HepG2 (cell line): ENCODE data around the gene NDUFS5. TPM values are rescaled to one million over a fixed set of nuclear protein-coding genes. Genes with fewer than 3 reads are reported as not detected.

Source experiments
- BCL6 ChIP-seq: IDR thresholded peaks from 2 replicates; pipeline ENCODE4 v1.6.1; 2016; ENCODE audit warnings: missing genetic modification reagents, missing compliant biosample characterization
- CREB1 ChIP-seq, 2 experiments: fragments of 450-650 bp in 1 of 2; IDR thresholded peaks; 2 replicates each; pipeline ENCODE4 v1.6.1; 2016 to 2017; ENCODE audit warnings: control low read depth in 1 of 2, mild to moderate bottlenecking in 1 of 2, missing compliant biosample characterization in 1 of 2, missing genetic modification characterization in 1 of 2
- ETV5 ChIP-seq: IDR thresholded peaks from 2 replicates; pipeline ENCODE4 v1.6.1; 2018; ENCODE audit warnings: missing biosample characterization, missing genetic modification reagents, inconsistent platforms, borderline replicate concordance
- GABPA ChIP-seq, 2 experiments: IDR thresholded peaks; 2 replicates each; pipeline ENCODE4 v1.6.1; 2011 to 2016; ENCODE audit warnings: low read depth in 2 of 2, low read length in 1 of 2, missing biosample characterization in 1 of 2, missing genetic modification characterization in 1 of 2
- HDAC1 ChIP-seq: sonication (generic); formaldehyde crosslinking; IDR thresholded peaks from 2 replicates; pipeline ENCODE4 v1.5.1; 2020; ENCODE audit warnings: mild to moderate bottlenecking, missing genetic modification reagents
- KDM5A ChIP-seq: fragments of 200-600 bp; sonication (generic); IDR thresholded peaks from 2 replicates; pipeline ENCODE4 v1.7.0; 2018; ENCODE audit warnings: antibody characterized with exemption, mild to moderate bottlenecking, low read length, borderline replicate concordance
- NBN ChIP-seq: fragments of 450-650 bp; conservative IDR thresholded peaks from 2 replicates; pipeline ENCODE4 v1.6.1; 2017
- NFKBIZ ChIP-seq: IDR thresholded peaks from 2 replicates; pipeline ENCODE4 v1.6.1; 2018; ENCODE audit warnings: missing genetic modification reagents, missing compliant biosample characterization
- NR2F2 ChIP-seq: IDR thresholded peaks from 2 replicates; pipeline ENCODE4 v1.6.1; 2012; ENCODE audit warnings: low read depth, inconsistent platforms, borderline replicate concordance
- RARA ChIP-seq: IDR thresholded peaks from 2 replicates; pipeline ENCODE4 v1.6.1; 2016; ENCODE audit warnings: missing genetic modification reagents, missing compliant biosample characterization
- RXRA ChIP-seq: sonication (generic); formaldehyde crosslinking; IDR thresholded peaks from 2 replicates; pipeline ENCODE4 v1.5.1; 2020; ENCODE audit warnings: missing genetic modification reagents
- SMAD9 ChIP-seq: sonication (generic); formaldehyde crosslinking; IDR thresholded peaks from 2 replicates; pipeline ENCODE4 v1.5.1; 2020; ENCODE audit warnings: mild to moderate bottlenecking, missing genetic modification reagents
- TBX2 ChIP-seq: sonication (generic); formaldehyde crosslinking; IDR thresholded peaks from 2 replicates; pipeline ENCODE4 v1.5.0; 2020; ENCODE audit warnings: missing genetic modification reagents, mild to moderate bottlenecking, borderline replicate concordance
- TEAD3 ChIP-seq: optimal IDR thresholded peaks from 2 replicates; pipeline ENCODE3; 2016; ENCODE audit warnings: borderline replicate concordance
- THAP11 ChIP-seq: IDR thresholded peaks from 2 replicates; pipeline ENCODE4 v1.6.1; 2016; ENCODE audit warnings: missing biosample characterization, missing genetic modification reagents
- ZNF143 ChIP-seq: sonication (generic); formaldehyde crosslinking; IDR thresholded peaks from 2 replicates; pipeline ENCODE4 v1.4.0; 2020; ENCODE audit warnings: missing genetic modification reagents
- ZNF263 ChIP-seq: sonication (generic); formaldehyde crosslinking; IDR thresholded peaks from 2 replicates; pipeline ENCODE4 v1.4.0; 2020; ENCODE audit warnings: missing genetic modification reagents
- polyA plus RNA-seq, 8 experiments: library from polyadenylated mRNA; depleted of rRNA in 3 of 8; stranded (reverse) in 7 of 8; unstranded in 1 of 8; fragments of >200 nt; fragmentation: Illumina TruSeq in 4 of 8; extraction: Trizol in 4 of 8; gene quantifications; 2 replicates each; pipeline versions ENCODE4 v1.2.1 to v1.2.3, GENCODE V29; 2011 to 2016; ENCODE audit warnings: low read depth in 4 of 8, missing spikeins in 1 of 8, mixed read lengths in 1 of 8; ENCODE audit not compliant: insufficient read depth in 1 of 8
- total RNA-seq, 5 experiments: library from RNA; depleted of rRNA; stranded (reverse); fragments of >200 nt; fragmentation: Illumina TruSeq; extraction: Trizol; gene quantifications; 2 replicates each; pipeline ENCODE4 v1.2.3, GENCODE V29; 2016; ENCODE audit warnings: low read depth in 1 of 5
- TF ChIP-seq, protein P1 (sequence below): sonication (generic); formaldehyde crosslinking; IDR thresholded peaks from 2 replicates; pipeline ENCODE4 v1.5.1; 2020; ENCODE audit warnings: mild to moderate bottlenecking, missing genetic modification reagents
- TF ChIP-seq, protein P2 (sequence below): sonication (generic); formaldehyde crosslinking; IDR thresholded peaks from 2 replicates; pipeline ENCODE4 v1.4.0; 2020; ENCODE audit warnings: missing genetic modification reagents, borderline replicate concordance
- TF ChIP-seq, protein P3 (sequence below): sonication (generic); formaldehyde crosslinking; conservative IDR thresholded peaks from 2 replicates; pipeline ENCODE4 v1.8.0; 2022; ENCODE audit warnings: low read depth, missing genetic modification reagents
- TF ChIP-seq, protein P4 (sequence below): sonication (generic); formaldehyde crosslinking; IDR thresholded peaks from 2 replicates; pipeline ENCODE4 v1.4.0; 2020; ENCODE audit warnings: missing genetic modification reagents

NDUFS5 gene
- total and polyA plus RNA-seq, 2 of the 13 experiments (the other 11 are each of a cell fraction or from before 2014, with no cell fraction given), result 263 to 466 TPM

GRCh38 chr1:39016604-39017171 is 9.5 kb upstream of the NDUFS5 start (continued):
- TF ChIP-seq, protein P1, sequence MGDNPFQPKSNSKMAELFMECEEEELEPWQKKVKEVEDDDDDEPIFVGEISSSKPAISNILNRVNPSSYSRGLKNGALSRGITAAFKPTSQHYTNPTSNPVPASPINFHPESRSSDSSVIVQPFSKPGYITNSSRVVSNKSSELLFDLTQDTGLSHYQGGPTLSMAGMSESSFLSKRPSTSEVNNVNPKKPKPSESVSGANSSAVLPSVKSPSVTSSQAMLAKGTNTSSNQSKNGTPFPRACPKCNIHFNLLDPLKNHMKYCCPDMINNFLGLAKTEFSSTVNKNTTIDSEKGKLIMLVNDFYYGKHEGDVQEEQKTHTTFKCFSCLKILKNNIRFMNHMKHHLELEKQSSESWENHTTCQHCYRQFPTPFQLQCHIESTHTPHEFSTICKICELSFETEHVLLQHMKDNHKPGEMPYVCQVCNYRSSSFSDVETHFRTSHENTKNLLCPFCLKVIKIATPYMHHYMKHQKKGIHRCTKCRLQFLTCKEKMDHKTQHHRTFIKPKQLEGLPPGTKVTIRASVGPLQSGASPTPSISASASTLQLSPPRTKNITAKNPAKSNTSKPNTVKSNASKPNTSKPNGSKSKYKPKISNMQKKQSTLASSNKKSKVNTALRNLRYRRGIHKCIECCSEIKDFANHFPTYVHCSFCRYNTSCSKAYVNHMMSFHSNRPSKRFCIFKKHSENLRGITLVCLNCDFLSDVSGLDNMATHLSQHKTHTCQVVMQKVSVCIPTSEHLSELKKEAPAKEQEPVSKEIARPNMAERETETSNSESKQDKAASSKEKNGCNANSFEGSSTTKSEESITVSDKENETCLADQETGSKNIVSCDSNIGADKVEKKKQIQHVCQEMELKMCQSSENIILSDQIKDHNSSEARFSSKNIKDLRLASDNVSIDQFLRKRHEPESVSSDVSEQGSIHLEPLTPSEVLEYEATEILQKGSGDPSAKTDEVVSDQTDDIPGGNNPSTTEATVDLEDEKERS (CRISPR knock-in tag), result no peak
- no peak for TF ChIP-seq NBN
- TF ChIP-seq HDAC1 (CRISPR knock-in tag), result peak; percentile 56; the same call in 1 of the 2 replicates
- TF ChIP-seq KDM5A, result no peak
- 0 out of 2 replicates have a peak, but pooled peaks have one; percentile 15 for TF ChIP-seq THAP11
- no peak for TF ChIP-seq NFKBIZ (CRISPR knock-in tag)
- TF ChIP-seq NR2F2, result peak; percentile 71; the same call in 1 of the 2 replicates
- no peak for TF ChIP-seq SMAD9 (CRISPR knock-in tag)
- TF ChIP-seq TEAD3 (CRISPR knock-in tag), result peak; percentile 54
- TF ChIP-seq RARA, result peak; percentile 92
- TF ChIP-seq CREB1 (IDR thresholded peaks at IDR 0.05), result no peak
- TF ChIP-seq CREB1 (CRISPR knock-in tag; IDR thresholded peaks at IDR 0.05), result peak; percentile 69
- TF ChIP-seq BCL6, result peak; percentile 87
- TF ChIP-seq ZNF143, result no peak
- TF ChIP-seq, protein P2, sequence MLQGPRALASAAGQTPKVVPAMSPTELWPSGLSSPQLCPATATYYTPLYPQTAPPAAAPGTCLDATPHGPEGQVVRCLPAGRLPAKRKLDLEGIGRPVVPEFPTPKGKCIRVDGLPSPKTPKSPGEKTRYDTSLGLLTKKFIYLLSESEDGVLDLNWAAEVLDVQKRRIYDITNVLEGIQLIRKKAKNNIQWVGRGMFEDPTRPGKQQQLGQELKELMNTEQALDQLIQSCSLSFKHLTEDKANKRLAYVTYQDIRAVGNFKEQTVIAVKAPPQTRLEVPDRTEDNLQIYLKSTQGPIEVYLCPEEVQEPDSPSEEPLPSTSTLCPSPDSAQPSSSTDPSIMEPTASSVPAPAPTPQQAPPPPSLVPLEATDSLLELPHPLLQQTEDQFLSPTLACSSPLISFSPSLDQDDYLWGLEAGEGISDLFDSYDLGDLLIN (CRISPR knock-in tag), result no peak
- no peak; the same call in 1 of the 2 replicates for TF ChIP-seq RXRA (CRISPR knock-in tag)
- TF ChIP-seq, protein P3, sequence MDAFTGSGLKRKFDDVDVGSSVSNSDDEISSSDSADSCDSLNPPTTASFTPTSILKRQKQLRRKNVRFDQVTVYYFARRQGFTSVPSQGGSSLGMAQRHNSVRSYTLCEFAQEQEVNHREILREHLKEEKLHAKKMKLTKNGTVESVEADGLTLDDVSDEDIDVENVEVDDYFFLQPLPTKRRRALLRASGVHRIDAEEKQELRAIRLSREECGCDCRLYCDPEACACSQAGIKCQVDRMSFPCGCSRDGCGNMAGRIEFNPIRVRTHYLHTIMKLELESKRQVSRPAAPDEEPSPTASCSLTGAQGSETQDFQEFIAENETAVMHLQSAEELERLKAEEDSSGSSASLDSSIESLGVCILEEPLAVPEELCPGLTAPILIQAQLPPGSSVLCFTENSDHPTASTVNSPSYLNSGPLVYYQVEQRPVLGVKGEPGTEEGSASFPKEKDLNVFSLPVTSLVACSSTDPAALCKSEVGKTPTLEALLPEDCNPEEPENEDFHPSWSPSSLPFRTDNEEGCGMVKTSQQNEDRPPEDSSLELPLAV (CRISPR knock-in tag), result no peak
- TF ChIP-seq TBX2 (CRISPR knock-in tag), result peak; percentile 44; the same call in 1 of the 2 replicates
- TF ChIP-seq GABPA (IDR thresholded peaks at IDR 0.05; ENCODE audit: low read depth, low read length), result no peak
- peak; percentile 27; the same call in 1 of the 2 replicates for TF ChIP-seq GABPA (CRISPR knock-in tag; IDR thresholded peaks at IDR 0.05; ENCODE audit: low read depth)
- no peak for TF ChIP-seq ZNF263 (CRISPR knock-in tag)
- TF ChIP-seq, protein P4, sequence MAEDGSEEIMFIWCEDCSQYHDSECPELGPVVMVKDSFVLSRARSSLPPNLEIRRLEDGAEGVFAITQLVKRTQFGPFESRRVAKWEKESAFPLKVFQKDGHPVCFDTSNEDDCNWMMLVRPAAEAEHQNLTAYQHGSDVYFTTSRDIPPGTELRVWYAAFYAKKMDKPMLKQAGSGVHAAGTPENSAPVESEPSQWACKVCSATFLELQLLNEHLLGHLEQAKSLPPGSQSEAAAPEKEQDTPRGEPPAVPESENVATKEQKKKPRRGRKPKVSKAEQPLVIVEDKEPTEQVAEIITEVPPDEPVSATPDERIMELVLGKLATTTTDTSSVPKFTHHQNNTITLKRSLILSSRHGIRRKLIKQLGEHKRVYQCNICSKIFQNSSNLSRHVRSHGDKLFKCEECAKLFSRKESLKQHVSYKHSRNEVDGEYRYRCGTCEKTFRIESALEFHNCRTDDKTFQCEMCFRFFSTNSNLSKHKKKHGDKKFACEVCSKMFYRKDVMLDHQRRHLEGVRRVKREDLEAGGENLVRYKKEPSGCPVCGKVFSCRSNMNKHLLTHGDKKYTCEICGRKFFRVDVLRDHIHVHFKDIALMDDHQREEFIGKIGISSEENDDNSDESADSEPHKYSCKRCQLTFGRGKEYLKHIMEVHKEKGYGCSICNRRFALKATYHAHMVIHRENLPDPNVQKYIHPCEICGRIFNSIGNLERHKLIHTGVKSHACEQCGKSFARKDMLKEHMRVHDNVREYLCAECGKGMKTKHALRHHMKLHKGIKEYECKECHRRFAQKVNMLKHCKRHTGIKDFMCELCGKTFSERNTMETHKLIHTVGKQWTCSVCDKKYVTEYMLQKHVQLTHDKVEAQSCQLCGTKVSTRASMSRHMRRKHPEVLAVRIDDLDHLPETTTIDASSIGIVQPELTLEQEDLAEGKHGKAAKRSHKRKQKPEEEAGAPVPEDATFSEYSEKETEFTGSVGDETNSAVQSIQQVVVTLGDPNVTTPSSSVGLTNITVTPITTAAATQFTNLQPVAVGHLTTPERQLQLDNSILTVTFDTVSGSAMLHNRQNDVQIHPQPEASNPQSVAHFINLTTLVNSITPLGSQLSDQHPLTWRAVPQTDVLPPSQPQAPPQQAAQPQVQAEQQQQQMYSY (CRISPR knock-in tag), result no peak
- peak; percentile 63; the same call in 1 of the 2 replicates for TF ChIP-seq ETV5
